HG03108 (cell line): Measurements from ENCODE around the gene CDK19.
A peak's percentile ranks its signal among the peaks of the same experiment; 100 is the strongest.

Experiments
- ATAC-seq: cut with Tn5 transposase; IDR thresholded peaks from one replicate; pipeline ENCODE4 v1.9.1; 2021; ENCODE audit warnings: moderate library complexity; ENCODE audit not compliant: unreplicated experiment

CDK19 gene

DNA sequence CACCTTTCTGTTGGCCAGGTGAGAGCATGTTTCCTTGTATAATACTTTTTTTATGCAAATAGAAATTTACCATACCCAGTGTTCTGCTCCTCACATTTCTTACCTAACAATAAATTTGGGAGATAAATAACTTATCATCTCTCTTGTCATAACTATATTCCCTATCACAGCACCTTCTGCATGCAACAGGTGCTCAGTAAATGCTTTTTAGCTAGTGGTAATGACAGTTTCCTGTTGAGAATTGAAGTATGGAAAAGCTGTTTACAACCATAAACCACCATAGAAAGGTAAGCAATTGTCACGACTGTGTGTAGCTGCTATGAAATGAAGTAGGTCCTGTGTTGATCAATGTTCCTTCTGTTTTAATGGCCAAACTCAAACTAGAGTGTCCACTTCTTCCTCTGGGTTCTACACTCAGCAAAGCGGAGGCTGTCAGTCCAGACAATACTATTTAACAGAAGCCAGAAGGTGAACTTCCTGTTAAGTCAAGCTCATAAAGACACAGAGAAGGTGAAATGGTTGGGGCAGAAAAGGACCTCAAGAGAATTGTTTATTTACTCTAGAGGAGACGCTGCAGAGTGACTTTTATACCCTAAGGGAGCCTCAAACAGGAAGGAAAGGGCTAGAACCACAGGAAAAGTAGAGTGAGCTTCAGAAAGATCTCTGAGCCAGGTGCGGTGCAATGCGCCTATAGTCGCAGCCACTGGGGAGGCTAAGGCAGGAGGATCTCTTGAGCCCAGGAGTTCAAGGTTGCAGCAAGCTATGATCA lies 254.8 kb downstream of the CDK19 start:
- peak; percentile 76 for ATAC-seq
